SK-N-MC (cell line): ENCODE data around the gene PTPRF.

Experiments used
- EZH2 ChIP-seq: fragments of 200-600 bp; sonication (generic); IDR thresholded peaks from one replicate; pipeline ENCODE4 v1.6.1; 2017; ENCODE audit warnings: antibody characterized with exemption
- POLR2AphosphoS5 ChIP-seq: IDR thresholded peaks from 2 replicates; pipeline ENCODE4 v1.6.1; 2012; ENCODE audit warnings: mild to moderate bottlenecking, low read depth, low read length, borderline replicate concordance

DNA sequence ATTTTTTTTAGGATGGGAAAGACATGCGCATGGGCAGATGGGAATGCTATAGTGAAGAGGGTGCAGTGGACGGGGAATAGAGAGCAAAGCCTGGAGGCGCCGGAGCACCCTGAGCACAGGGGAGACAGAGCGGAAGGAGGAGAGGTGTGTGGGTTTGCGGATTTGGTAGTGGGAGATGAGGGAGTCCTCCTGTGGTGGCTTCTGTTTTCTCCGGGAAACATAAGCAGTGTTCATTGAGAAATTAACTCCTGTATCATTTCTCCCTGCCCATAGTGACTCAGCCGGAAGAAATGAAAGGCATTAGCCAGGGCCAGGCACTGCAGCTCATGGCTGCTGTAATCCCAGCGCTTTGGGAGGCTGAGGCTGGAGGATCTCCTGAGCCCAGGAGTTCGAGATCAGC is 4.7 kb upstream of the PTPRF start:
- no peak for TF ChIP-seq POLR2AphosphoS5
- no peak for TF ChIP-seq EZH2
